Left lung (tissue), 10 donors: ENCODE measurements around the gene RAB43. TPM values are rescaled to one million over a fixed set of nuclear protein-coding genes. Genes with fewer than 3 reads are reported as not detected.
"Not testable (repeated sequence)": the region's sequence is repeated elsewhere in the genome, so short reads cannot be mapped to it uniquely, and the experiment has no call there.

Experiments used
- ATAC-seq: fragments of 200-7000 bp; cut with Tn5 transposase; one replicate; pipeline ENCODE4 v1.9.1; 2020; ENCODE audit warnings: moderate library complexity
- DNase-seq, 4 donors: peaks; one replicate each; pipeline ENCODE4 v3.0.0-alpha.2; 2013 to 2020
- H3K27ac ChIP-seq, 2 donors: fragments of 200-600 bp; sonication (generic) in 1 of 2; one replicate each; pipeline versions ENCODE4 v1.5.0 to v1.8.0; 2020 to 2021
- H3K27me3 ChIP-seq, 2 donors: fragments of 200-600 bp; sonication (generic) in 1 of 2; one replicate each; pipeline versions ENCODE4 v1.5.0 to v1.8.0; 2020 to 2021
- H3K36me3 ChIP-seq, 2 donors: fragments of 200-600 bp; sonication (generic) in 1 of 2; one replicate each; pipeline versions ENCODE4 v1.5.0 to v1.8.0; 2020 to 2021
- H3K4me1 ChIP-seq, 2 donors: fragments of 200-600 bp; one replicate each; pipeline ENCODE4 v1.8.0; 2021
- H3K4me3 ChIP-seq, 2 donors: fragments of 200-600 bp; sonication (generic) in 1 of 2; one replicate each; pipeline versions ENCODE4 v1.5.0 to v1.8.0; 2020 to 2021; ENCODE audit warnings: mild to moderate bottlenecking in 1 of 2
- H3K9me3 ChIP-seq, 2 donors: fragments of 200-600 bp; sonication (generic) in 1 of 2; one replicate each; pipeline versions ENCODE4 v1.5.0 to v1.8.0; 2020 to 2021
- intact Hi-C, 2 donors: fragments of 100-400 bp; cut with DNase I; formaldehyde crosslinking; loops; one replicate each; pipeline versions ENCODE4 v1.11.2 to v1.14.2; 2022
- polyA plus RNA-seq, 6 donors: library from polyadenylated mRNA; unstranded; fragments of 120-200 nt; gene quantifications; one replicate each; pipeline ENCODE4 v1.2.1, GENCODE V29; 2013; ENCODE audit not compliant: insufficient read length in 6 of 6
- total RNA-seq, 2 donors: library from RNA; stranded (reverse); fragmentation: NEBNext Ultra II Directional; extraction: Animal tissue kit (Norgen Biotek cat#: 25700); gene quantifications; one replicate each; pipeline ENCODE4 v1.2.1, GENCODE V29; 2021
- TF ChIP-seq, protein P1 (sequence below), 2 donors: fragments of 200-600 bp; sonication (generic) in 1 of 2; IDR thresholded peaks; one replicate each; pipeline versions ENCODE4 v1.5.0 to v1.8.0; 2021; ENCODE audit warnings: antibody characterized with exemption in 2 of 2
- donor health status: DM: no; HTN: yes; CAD: no.
- donor health status: DM: no; HTN: no; CAD: no.

Gene RAB43
- total and polyA plus RNA-seq, 8 donors: 5.8 to 30.6 (median 10.2) TPM

DNA sequence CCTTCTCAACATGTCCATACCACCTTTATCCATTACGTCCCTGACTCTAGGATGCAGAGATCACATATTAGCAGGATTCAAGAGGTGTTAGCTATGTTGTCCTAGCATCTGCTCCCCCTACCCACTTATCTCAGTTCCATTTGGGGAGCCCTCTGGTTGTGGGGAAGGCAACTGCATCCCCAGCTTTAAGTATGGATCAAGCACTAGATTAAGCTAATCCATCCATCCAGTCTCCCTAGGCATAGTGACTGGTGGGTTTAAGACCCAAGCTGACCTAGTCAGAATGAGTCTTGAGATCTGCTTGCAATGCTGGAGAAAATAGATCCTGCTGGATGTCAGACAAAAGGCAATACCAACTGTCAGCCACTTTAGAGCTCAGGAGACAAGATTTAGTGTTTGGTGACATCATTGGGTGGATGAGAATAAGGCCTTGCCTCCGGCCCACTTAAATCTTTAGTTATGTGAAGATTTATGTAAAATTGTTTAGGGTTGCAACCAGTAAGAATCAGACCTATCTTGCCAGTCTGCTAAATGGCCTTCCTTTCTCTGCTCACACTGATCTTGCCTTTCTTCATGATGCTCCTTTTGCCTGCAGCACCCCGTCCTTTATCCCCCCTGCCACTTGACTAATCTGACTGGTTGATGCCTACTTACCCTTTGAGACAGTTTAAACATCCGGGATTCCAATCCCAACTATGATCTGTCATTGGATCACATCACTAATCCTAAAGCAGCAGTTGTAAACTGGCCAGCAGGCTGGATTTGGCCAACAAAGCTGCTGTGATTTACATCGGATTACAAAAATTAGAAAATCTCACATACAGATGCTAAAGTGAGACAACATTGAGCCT is 41.4 kb upstream of the RAB43 start:
- DNase-seq (no peak), ATAC-seq (no peak)
- intact Hi-C loops: no loop called here
- Histone ChIP-seq H3K4me3 (no peak overlapping the region), H3K9me3 (no peaks in the 10 kb centered on the region), H3K36me3 (peaks cover 0 to 46% of the 10 kb centered on the region in 2 donors), H3K27ac (peak overlapping the region in 1 of 2 donors; percentile 97), H3K4me1 (peaks cover 9 to 34% of the 10 kb centered on the region in 2 donors), H3K27me3 (no peaks in the 10 kb centered on the region)
- TF ChIP-seq, protein P1, sequence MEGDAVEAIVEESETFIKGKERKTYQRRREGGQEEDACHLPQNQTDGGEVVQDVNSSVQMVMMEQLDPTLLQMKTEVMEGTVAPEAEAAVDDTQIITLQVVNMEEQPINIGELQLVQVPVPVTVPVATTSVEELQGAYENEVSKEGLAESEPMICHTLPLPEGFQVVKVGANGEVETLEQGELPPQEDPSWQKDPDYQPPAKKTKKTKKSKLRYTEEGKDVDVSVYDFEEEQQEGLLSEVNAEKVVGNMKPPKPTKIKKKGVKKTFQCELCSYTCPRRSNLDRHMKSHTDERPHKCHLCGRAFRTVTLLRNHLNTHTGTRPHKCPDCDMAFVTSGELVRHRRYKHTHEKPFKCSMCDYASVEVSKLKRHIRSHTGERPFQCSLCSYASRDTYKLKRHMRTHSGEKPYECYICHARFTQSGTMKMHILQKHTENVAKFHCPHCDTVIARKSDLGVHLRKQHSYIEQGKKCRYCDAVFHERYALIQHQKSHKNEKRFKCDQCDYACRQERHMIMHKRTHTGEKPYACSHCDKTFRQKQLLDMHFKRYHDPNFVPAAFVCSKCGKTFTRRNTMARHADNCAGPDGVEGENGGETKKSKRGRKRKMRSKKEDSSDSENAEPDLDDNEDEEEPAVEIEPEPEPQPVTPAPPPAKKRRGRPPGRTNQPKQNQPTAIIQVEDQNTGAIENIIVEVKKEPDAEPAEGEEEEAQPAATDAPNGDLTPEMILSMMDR (IDR thresholded peaks at IDR 0.05): no peak

DNA sequence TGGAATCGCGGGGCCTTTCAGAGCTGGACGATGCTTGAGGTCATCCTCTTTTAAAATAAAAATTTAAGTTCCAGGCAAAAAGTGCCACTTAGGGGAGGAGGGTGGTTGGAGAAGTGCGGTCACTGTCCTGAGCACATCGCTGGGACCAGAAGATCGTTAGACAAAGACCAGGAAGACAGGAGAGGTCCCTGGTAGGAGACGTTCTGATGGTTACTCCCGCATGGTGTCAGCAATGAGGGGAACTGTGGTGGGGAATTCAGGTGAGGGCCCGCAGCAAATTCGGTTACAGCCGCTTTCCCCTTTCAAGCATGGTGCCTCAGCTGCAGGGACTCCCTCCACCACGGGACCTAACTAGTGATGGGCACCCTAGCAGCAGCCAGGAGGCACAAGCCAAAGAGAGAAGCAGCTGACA is 40.3 kb upstream of the RAB43 start:
- peak; percentile 3 for ATAC-seq
- Histone ChIP-seq H3K36me3 (peaks cover 0 to 45% of the 10 kb centered on the region in 2 donors), H3K27ac (peak overlapping the region; percentile 96 to 97), H3K4me1 (peaks cover 9 to 34% of the 10 kb centered on the region in 2 donors), H3K9me3 (no peaks in the 10 kb centered on the region), H3K4me3 (peak overlapping the region; percentile 60 to 76), H3K27me3 (no peaks in the 10 kb centered on the region)
- no peak for DNase-seq
- intact Hi-C loops: no loop called here
- TF ChIP-seq, protein P1 (IDR thresholded peaks at IDR 0.05): no peak

DNA sequence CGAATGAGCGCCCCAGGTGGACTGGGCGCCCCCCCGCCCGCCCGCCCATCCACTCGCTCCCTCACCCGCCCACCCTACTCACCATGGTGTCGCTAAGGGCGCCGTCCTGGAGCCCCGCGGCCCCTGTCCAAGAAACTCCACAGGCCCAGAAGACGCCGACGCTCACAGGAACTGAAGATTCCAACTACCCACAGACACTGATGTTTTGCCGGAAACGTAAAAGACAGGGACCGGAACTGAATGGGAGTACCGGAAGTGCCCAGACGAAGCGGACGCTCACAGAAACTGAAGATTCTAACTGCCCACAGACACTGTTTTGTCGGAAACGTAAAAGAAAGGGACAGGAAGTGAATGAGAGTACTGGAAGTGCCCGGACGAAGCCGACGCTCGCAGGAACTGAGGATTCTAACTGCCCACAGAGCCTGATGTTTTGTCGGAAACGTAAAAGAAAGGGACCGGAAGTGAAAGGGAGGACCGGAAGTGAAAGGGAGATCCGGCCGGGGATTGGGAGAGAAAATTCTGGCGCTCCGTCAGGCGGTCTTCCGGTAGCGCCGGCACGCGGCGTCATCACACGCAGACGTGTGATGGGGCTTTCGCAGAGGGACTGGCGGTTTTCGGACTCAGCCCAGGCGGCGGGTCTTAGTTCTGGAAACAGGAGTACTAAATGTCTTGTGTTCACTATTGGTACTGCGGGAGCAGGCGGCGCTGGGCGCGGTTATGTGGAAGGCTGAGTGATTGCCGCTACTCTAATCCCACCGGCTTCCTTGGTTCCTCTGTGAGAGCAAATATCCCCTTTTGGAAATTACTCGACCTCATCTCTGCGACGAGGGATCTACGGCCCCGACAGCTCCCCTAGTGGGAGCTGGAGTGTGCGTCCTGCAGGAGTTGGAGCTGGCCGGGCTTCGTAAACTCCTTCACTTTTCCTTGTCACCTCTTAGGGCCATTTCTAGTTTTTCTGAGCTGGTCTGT is 39.6 kb upstream of the RAB43 start, which contains the start of gene ISY1:
Gene ISY1 (minus strand): TSS at position 173 of the 969 bp plus-strand sequence. CDS start 88 bp downstream, at position 85.
- H3K36me3 ChIP-seq: peaks cover 0 to 45% of the 10 kb centered on the region in 2 donors
- ATAC-seq (peak; percentile 94), DNase-seq (peak; percentile 91 to 98 (median 94))
- H3K4me3 ChIP-seq: peak within 1 kb of the TSS; percentile 60 to 76
- peak within 1 kb of the TSS; percentile 96 to 97 for H3K27ac ChIP-seq
- peaks cover 9 to 34% of the 10 kb centered on the region in 2 donors for H3K4me1 ChIP-seq
- no peaks in the 10 kb centered on the region for H3K9me3 ChIP-seq
- TF ChIP-seq, protein P1 (IDR thresholded peaks at IDR 0.05): peak; percentile 57 to 83
- intact Hi-C loops: no loop called here
- H3K27me3 ChIP-seq: no peaks in the 10 kb centered on the region

DNA sequence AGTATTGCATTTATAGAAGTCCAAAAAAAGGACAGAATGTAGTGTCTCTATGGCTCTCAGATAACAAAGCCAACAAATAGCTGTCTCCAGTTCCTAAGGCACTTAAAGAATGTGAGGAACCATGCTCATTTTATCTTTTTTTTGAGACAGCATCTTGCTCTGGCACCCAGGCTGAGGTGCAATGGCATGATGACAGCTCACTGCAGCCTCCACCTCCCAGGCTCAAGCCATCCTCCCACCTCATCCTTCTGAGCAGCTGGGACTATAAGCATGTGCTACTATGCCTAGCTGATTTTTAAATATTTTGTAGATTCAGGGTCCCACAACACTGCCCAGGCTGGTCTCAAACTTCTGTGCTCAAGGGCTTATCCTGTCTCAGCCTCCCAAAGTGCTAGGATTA is 23.2 kb upstream of the RAB43 start:
- no peaks in the 10 kb centered on the region for H3K9me3 ChIP-seq
- H3K4me1 ChIP-seq: no peaks in the 10 kb centered on the region
- intact Hi-C loops: no loop called here
- TF ChIP-seq, protein P1 (IDR thresholded peaks at IDR 0.05): no peak
- DNase-seq (no peak), ATAC-seq (no peak)
- H3K27me3 ChIP-seq: no peaks in the 10 kb centered on the region
- H3K4me3 ChIP-seq: no peak overlapping the region
- peaks cover 0 to 89% of the 10 kb centered on the region in 2 donors for H3K36me3 ChIP-seq
- H3K27ac ChIP-seq: no peak overlapping the region

DNA sequence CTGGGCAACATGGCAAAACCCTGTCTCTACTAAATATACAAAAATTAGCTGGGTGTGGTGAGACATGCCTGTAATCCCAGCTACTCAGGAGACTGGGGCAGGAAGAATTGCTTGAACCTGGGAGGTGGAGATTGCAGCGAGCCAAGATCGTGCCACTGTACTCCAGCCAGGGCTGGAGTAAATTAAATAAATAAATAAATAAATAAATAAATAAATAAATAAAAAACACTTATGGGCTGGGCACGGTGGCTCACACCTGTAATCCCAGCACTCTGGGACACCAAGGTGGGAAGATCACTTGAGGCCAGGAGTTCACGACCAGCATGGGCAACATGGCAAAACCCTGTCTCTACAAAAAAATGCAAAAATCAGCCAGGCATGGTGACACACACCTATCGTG is 19.4 kb upstream of the RAB43 start:
- peaks cover 0 to 96% of the 10 kb centered on the region in 2 donors for H3K36me3 ChIP-seq
- ATAC-seq, DNase-seq, H3K4me3 ChIP-seq, H3K27me3 ChIP-seq, H3K9me3 ChIP-seq, intact Hi-C loops, H3K4me1 ChIP-seq, H3K27ac ChIP-seq: not testable (repeated sequence)
